GM23338 (cell line): Measurements from ENCODE around the gene SLC1A6. TPM values are rescaled to one million over a fixed set of nuclear protein-coding genes. Genes with fewer than 3 reads are reported as not detected.

Experiments used
- ATAC-seq: fragments of 200-7000 bp; cut with Tn5 transposase; 3 replicates; pipeline ENCODE4 v1.9.1; 2020
- DNase-seq: peaks from one replicate; pipeline ENCODE4 v3.0.0-alpha.2; 2015; ENCODE audit warnings: low spot score
- H2AFZ ChIP-seq: fragments of 200-600 bp; sonication (generic); 2 replicates; pipeline ENCODE4 v1.8.0; 2016; ENCODE audit warnings: antibody characterized with exemption, mild to moderate bottlenecking, moderate library complexity
- H3F3A ChIP-seq: fragments of 200-600 bp; sonication (generic); replicated peaks from 2 replicates; pipeline ENCODE4 v1.8.0; 2017; ENCODE audit warnings: antibody characterized with exemption, mixed run types, low read depth
- H3K27ac ChIP-seq: fragments of 200-600 bp; sonication (generic); 2 replicates; pipeline ENCODE4 v1.6.1; 2016; ENCODE audit warnings: low read depth
- H3K27me3 ChIP-seq: fragments of 200-600 bp; sonication (generic); 2 replicates; pipeline ENCODE4 v1.8.0; 2016; ENCODE audit warnings: mild to moderate bottlenecking, mixed run types, moderate library complexity; ENCODE audit not compliant: insufficient read depth
- H3K36me3 ChIP-seq: fragments of 200-600 bp; sonication (generic); 2 replicates; pipeline ENCODE4 v1.8.0; 2016; ENCODE audit warnings: mild to moderate bottlenecking; ENCODE audit not compliant: insufficient read depth
- H3K4me1 ChIP-seq: fragments of 200-600 bp; sonication (generic); 2 replicates; pipeline ENCODE4 v1.8.0; 2016; ENCODE audit warnings: mild to moderate bottlenecking, moderate library complexity; ENCODE audit not compliant: insufficient read depth
- H3K4me2 ChIP-seq: fragments of 200-600 bp; sonication (generic); 2 replicates; pipeline ENCODE4 v1.7.1; 2017; ENCODE audit warnings: mixed run types
- H3K4me3 ChIP-seq: fragments of 200-600 bp; sonication (generic); 2 replicates; pipeline ENCODE4 v1.6.1; 2016; ENCODE audit warnings: mixed run types
- H3K79me2 ChIP-seq: fragments of 200-600 bp; sonication (generic); replicated peaks from 2 replicates; pipeline ENCODE4 v1.8.0; 2017; ENCODE audit warnings: mild to moderate bottlenecking; ENCODE audit not compliant: insufficient read depth
- H3K9me2 ChIP-seq: fragments of 200-600 bp; sonication (generic); 2 replicates; pipeline ENCODE4 v1.8.0; 2017; ENCODE audit not compliant: insufficient read depth
- H4K20me1 ChIP-seq: fragments of 200-600 bp; sonication (generic); replicated peaks from 2 replicates; pipeline ENCODE4 v1.8.0; 2017; ENCODE audit warnings: mild to moderate bottlenecking; ENCODE audit not compliant: insufficient read depth
- H3K27ac Mint-ChIP-seq: 2 replicates; pipeline ENCODE4 v1.8.0; 2020; ENCODE audit warnings: inconsistent platforms, mild to moderate bottlenecking, moderate library complexity, mixed read lengths
- H3K27me3 Mint-ChIP-seq: 3 replicates; pipeline ENCODE4 v1.8.0; 2022; ENCODE audit warnings: low read depth, mild to moderate bottlenecking, moderate library complexity, mixed read lengths, inconsistent platforms; ENCODE audit not compliant: insufficient read depth, poor library complexity
- H3K36me3 Mint-ChIP-seq: 3 replicates; pipeline ENCODE4 v1.8.0; 2021; ENCODE audit warnings: low read depth, mild to moderate bottlenecking, inconsistent platforms, moderate library complexity, mixed read lengths
- H3K4me1 Mint-ChIP-seq: 3 replicates; pipeline ENCODE4 v1.8.0; 2020; ENCODE audit warnings: mild to moderate bottlenecking, inconsistent platforms, mixed read lengths
- H3K4me3 Mint-ChIP-seq: 3 replicates; pipeline ENCODE4 v1.8.0; 2021; ENCODE audit warnings: moderate library complexity, mild to moderate bottlenecking, inconsistent platforms, mixed read lengths
- H3K9me3 Mint-ChIP-seq: 3 replicates; pipeline ENCODE4 v1.8.0; 2020; ENCODE audit warnings: moderate library complexity, mild to moderate bottlenecking, inconsistent platforms, mixed read lengths
- CREB1 ChIP-seq: fragments of 250-450 bp; sonication (Bioruptor Pico); IDR thresholded peaks from 2 replicates; pipeline ENCODE4 v1.5.0; 2020; ENCODE audit warnings: low read depth, mild to moderate bottlenecking, moderate library complexity
- EZH2 ChIP-seq: fragments of 200-600 bp; sonication (generic); IDR thresholded peaks from one replicate; pipeline ENCODE4 v1.8.0; 2017; ENCODE audit warnings: antibody characterized with exemption, mild to moderate bottlenecking, low read depth; ENCODE audit not compliant: unreplicated experiment
- EZH2phosphoT487 ChIP-seq: fragments of 200-600 bp; sonication (generic); IDR thresholded peaks from one replicate; pipeline ENCODE4 v1.8.1; 2018; ENCODE audit warnings: antibody characterized with exemption; ENCODE audit not compliant: unreplicated experiment
- JUNB ChIP-seq: IDR thresholded peaks from one replicate; pipeline ENCODE4 v1.6.1; 2016; ENCODE audit warnings: antibody characterized with exemption; ENCODE audit not compliant: unreplicated experiment
- NANOG ChIP-seq: IDR thresholded peaks from 2 replicates; pipeline ENCODE4 v1.6.1; 2016; ENCODE audit warnings: antibody characterized with exemption, borderline replicate concordance
- STAT1 ChIP-seq: IDR thresholded peaks from one replicate; pipeline ENCODE4 v1.6.1; 2016; ENCODE audit warnings: antibody characterized with exemption; ENCODE audit not compliant: unreplicated experiment
- ZNF114 ChIP-seq: fragments of 250-450 bp; sonication (Bioruptor Pico); IDR thresholded peaks from 2 replicates; pipeline ENCODE4 v1.5.0; 2020; ENCODE audit warnings: mild to moderate bottlenecking, moderate library complexity
- ZNF331 ChIP-seq: fragments of 250-450 bp; sonication (Bioruptor Pico); IDR thresholded peaks from 2 replicates; pipeline ENCODE4 v1.5.0; 2020; ENCODE audit warnings: low read depth, mild to moderate bottlenecking, moderate library complexity
- polyA plus RNA-seq: library from polyadenylated mRNA; unstranded; fragments of >200 nt; fragmentation: Nextera tagmentation; extraction: Ambion mirVana; gene quantifications from 2 replicates; pipeline ENCODE4 v1.2.1, GENCODE V29; 2016
- total RNA-seq: library from RNA; depleted of rRNA; stranded (reverse); fragments of >200 nt; shearing (Covaris generic); gene quantifications from 2 replicates; pipeline ENCODE4 v1.2.3, GENCODE V29; 2014
- TF ChIP-seq, protein P1 (sequence below): IDR thresholded peaks from 2 replicates; pipeline ENCODE4 v1.6.1; 2016; ENCODE audit warnings: antibody characterized with exemption
- TF ChIP-seq, protein P2 (sequence below): fragments of 250-450 bp; sonication (Bioruptor Pico); IDR thresholded peaks from 2 replicates; pipeline ENCODE4 v1.5.0; 2020; ENCODE audit warnings: mild to moderate bottlenecking, moderate library complexity
- TF ChIP-seq, protein P3 (sequence below): IDR thresholded peaks from one replicate; pipeline ENCODE4 v1.6.1; 2018; ENCODE audit warnings: antibody characterized with exemption; ENCODE audit not compliant: unreplicated experiment
- TF ChIP-seq, protein P4 (sequence below), 2 experiments: fragments of 200-600 bp in 1 of 2; sonication (generic) in 1 of 2; conservative IDR thresholded peaks; 2 replicates each; pipeline versions ENCODE4 v1.5.1 to v1.6.1; 2016 to 2017; ENCODE audit warnings: antibody characterized with exemption in 2 of 2, low read depth in 2 of 2, mild to moderate bottlenecking in 2 of 2, moderate library complexity in 1 of 2

SLC1A6 gene
- total and polyA plus RNA-seq, 2 experiments from 2014 or later, result 12.6 to 37.3 TPM

DNA sequence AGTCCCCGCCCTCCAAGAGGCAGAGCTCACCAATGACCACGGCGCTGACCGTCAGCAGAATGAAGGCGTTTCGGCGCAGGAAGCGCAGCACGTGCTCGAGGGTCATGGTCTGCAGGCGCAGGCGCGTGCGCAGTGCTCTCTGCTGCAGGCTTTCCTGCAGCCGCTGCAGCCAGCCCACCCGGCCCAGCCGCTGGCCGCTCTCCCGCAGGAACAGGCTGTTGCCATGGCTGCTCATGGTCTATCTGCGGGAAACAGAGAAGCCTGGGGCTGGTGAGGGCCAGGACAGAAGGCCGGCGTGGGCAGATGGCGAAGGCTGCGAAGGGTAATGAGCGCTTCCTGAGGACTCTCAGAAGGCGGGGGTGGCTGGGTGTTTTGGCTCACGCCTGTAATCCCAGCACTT, 7.0 kb downstream of the SLC1A6 start (continued):
- TF ChIP-seq STAT1, result no peak
- TF ChIP-seq ZNF331 (CRISPR knock-in tag), result no peak
- TF ChIP-seq, protein P1, sequence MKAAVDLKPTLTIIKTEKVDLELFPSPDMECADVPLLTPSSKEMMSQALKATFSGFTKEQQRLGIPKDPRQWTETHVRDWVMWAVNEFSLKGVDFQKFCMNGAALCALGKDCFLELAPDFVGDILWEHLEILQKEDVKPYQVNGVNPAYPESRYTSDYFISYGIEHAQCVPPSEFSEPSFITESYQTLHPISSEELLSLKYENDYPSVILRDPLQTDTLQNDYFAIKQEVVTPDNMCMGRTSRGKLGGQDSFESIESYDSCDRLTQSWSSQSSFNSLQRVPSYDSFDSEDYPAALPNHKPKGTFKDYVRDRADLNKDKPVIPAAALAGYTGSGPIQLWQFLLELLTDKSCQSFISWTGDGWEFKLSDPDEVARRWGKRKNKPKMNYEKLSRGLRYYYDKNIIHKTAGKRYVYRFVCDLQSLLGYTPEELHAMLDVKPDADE, result no peak
- no peak for TF ChIP-seq CREB1

DNA sequence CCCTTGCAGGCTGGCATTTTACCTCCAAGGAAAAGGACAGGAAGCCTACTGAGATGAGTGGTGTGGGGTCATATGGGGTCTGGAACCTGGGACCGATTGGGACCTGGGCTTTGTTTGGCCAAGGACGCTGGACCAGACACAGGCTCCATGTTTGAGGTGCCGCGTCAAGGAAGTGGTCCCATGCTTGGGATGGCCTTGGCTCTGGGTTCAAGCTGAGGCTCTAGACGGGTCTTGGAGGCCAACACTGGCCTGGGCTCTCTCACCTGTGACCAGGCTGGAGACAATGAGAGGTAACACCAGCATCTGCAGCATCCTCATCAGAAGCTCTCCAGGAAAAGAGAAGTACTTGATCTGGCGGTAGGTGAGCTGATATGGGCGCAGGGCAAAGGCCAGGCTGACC, 8.2 kb downstream of the SLC1A6 start:
- peaks cover 5% of the 10 kb centered on the region; the same call in 1 of the 2 replicates for H3K36me3 ChIP-seq
- Mint-ChIP-seq H3K27me3 (peaks cover 1% of the 10 kb centered on the region), H3K4me1 (0 out of 3 replicates have a peak, but pooled peaks cover 3% of the 10 kb centered on the region), H3K36me3 (peaks cover 43% of the 10 kb centered on the region), H3K4me3 (no peak overlapping the region), H3K9me3 (no peaks in the 10 kb centered on the region), H3K27ac (no peak overlapping the region)
- no peak overlapping the region for H3K4me3 ChIP-seq
- ATAC-seq (no peak), DNase-seq (no peak)
- H3K4me1 ChIP-seq, result no peaks in the 10 kb centered on the region
- H3K27me3 ChIP-seq, result no peaks in the 10 kb centered on the region
- H3K27ac ChIP-seq, result no peak overlapping the region
- no peaks in the 10 kb centered on the region for H3K79me2 ChIP-seq
- no peak overlapping the region for H2AFZ ChIP-seq
- H4K20me1 ChIP-seq, result peaks cover 2% of the 10 kb centered on the region; the same call in 1 of the 2 replicates
- H3K9me2 ChIP-seq, result no peaks in the 10 kb centered on the region
- no peak overlapping the region for H3K4me2 ChIP-seq
- no peaks in the 10 kb centered on the region for H3F3A ChIP-seq
- no peak for TF ChIP-seq EZH2phosphoT487
- TF ChIP-seq, protein P2, sequence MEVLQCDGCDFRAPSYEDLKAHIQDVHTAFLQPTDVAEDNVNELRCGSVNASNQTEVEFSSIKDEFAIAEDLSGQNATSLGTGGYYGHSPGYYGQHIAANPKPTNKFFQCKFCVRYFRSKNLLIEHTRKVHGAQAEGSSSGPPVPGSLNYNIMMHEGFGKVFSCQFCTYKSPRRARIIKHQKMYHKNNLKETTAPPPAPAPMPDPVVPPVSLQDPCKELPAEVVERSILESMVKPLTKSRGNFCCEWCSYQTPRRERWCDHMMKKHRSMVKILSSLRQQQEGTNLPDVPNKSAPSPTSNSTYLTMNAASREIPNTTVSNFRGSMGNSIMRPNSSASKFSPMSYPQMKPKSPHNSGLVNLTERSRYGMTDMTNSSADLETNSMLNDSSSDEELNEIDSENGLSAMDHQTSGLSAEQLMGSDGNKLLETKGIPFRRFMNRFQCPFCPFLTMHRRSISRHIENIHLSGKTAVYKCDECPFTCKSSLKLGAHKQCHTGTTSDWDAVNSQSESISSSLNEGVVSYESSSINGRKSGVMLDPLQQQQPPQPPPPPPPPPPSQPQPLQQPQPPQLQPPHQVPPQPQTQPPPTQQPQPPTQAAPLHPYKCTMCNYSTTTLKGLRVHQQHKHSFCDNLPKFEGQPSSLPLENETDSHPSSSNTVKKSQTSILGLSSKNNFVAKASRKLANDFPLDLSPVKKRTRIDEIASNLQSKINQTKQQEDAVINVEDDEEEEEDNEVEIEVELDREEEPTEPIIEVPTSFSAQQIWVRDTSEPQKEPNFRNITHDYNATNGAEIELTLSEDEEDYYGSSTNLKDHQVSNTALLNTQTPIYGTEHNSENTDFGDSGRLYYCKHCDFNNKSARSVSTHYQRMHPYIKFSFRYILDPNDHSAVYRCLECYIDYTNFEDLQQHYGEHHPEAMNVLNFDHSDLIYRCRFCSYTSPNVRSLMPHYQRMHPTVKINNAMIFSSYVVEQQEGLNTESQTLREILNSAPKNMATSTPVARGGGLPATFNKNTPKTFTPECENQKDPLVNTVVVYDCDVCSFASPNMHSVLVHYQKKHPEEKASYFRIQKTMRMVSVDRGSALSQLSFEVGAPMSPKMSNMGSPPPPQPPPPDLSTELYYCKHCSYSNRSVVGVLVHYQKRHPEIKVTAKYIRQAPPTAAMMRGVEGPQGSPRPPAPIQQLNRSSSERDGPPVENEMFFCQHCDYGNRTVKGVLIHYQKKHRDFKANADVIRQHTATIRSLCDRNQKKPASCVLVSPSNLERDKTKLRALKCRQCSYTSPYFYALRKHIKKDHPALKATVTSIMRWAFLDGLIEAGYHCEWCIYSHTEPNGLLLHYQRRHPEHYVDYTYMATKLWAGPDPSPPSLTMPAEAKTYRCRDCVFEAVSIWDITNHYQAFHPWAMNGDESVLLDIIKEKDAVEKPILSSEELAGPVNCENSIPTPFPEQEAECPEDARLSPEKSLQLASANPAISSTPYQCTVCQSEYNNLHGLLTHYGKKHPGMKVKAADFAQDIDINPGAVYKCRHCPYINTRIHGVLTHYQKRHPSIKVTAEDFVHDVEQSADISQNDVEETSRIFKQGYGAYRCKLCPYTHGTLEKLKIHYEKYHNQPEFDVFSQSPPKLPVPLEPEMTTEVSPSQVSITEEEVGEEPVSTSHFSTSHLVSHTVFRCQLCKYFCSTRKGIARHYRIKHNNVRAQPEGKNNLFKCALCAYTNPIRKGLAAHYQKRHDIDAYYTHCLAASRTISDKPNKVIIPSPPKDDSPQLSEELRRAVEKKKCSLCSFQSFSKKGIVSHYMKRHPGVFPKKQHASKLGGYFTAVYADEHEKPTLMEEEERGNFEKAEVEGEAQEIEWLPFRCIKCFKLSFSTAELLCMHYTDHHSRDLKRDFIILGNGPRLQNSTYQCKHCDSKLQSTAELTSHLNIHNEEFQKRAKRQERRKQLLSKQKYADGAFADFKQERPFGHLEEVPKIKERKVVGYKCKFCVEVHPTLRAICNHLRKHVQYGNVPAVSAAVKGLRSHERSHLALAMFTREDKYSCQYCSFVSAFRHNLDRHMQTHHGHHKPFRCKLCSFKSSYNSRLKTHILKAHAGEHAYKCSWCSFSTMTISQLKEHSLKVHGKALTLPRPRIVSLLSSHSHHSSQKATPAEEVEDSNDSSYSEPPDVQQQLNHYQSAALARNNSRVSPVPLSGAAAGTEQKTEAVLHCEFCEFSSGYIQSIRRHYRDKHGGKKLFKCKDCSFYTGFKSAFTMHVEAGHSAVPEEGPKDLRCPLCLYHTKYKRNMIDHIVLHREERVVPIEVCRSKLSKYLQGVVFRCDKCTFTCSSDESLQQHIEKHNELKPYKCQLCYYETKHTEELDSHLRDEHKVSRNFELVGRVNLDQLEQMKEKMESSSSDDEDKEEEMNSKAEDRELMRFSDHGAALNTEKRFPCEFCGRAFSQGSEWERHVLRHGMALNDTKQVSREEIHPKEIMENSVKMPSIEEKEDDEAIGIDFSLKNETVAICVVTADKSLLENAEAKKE, result no peak
- no peak for TF ChIP-seq NANOG
- TF ChIP-seq EZH2, result no peak
- no peak for TF ChIP-seq JUNB
- TF ChIP-seq, protein P1, result no peak
- TF ChIP-seq STAT1, result no peak
- TF ChIP-seq, protein P3, sequence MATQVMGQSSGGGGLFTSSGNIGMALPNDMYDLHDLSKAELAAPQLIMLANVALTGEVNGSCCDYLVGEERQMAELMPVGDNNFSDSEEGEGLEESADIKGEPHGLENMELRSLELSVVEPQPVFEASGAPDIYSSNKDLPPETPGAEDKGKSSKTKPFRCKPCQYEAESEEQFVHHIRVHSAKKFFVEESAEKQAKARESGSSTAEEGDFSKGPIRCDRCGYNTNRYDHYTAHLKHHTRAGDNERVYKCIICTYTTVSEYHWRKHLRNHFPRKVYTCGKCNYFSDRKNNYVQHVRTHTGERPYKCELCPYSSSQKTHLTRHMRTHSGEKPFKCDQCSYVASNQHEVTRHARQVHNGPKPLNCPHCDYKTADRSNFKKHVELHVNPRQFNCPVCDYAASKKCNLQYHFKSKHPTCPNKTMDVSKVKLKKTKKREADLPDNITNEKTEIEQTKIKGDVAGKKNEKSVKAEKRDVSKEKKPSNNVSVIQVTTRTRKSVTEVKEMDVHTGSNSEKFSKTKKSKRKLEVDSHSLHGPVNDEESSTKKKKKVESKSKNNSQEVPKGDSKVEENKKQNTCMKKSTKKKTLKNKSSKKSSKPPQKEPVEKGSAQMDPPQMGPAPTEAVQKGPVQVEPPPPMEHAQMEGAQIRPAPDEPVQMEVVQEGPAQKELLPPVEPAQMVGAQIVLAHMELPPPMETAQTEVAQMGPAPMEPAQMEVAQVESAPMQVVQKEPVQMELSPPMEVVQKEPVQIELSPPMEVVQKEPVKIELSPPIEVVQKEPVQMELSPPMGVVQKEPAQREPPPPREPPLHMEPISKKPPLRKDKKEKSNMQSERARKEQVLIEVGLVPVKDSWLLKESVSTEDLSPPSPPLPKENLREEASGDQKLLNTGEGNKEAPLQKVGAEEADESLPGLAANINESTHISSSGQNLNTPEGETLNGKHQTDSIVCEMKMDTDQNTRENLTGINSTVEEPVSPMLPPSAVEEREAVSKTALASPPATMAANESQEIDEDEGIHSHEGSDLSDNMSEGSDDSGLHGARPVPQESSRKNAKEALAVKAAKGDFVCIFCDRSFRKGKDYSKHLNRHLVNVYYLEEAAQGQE, result no peak
- TF ChIP-seq, protein P4, sequence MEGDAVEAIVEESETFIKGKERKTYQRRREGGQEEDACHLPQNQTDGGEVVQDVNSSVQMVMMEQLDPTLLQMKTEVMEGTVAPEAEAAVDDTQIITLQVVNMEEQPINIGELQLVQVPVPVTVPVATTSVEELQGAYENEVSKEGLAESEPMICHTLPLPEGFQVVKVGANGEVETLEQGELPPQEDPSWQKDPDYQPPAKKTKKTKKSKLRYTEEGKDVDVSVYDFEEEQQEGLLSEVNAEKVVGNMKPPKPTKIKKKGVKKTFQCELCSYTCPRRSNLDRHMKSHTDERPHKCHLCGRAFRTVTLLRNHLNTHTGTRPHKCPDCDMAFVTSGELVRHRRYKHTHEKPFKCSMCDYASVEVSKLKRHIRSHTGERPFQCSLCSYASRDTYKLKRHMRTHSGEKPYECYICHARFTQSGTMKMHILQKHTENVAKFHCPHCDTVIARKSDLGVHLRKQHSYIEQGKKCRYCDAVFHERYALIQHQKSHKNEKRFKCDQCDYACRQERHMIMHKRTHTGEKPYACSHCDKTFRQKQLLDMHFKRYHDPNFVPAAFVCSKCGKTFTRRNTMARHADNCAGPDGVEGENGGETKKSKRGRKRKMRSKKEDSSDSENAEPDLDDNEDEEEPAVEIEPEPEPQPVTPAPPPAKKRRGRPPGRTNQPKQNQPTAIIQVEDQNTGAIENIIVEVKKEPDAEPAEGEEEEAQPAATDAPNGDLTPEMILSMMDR (conservative IDR thresholded peaks at IDR 0.05; ENCODE audit: low read depth in 2 of 2), result no peak
- TF ChIP-seq ZNF114 (CRISPR knock-in tag), result no peak
